ENCODE data around the gene CDK16.
A peak's percentile ranks its signal among the peaks of the same experiment; 100 is the strongest.

The CDK16 gene

DNA sequence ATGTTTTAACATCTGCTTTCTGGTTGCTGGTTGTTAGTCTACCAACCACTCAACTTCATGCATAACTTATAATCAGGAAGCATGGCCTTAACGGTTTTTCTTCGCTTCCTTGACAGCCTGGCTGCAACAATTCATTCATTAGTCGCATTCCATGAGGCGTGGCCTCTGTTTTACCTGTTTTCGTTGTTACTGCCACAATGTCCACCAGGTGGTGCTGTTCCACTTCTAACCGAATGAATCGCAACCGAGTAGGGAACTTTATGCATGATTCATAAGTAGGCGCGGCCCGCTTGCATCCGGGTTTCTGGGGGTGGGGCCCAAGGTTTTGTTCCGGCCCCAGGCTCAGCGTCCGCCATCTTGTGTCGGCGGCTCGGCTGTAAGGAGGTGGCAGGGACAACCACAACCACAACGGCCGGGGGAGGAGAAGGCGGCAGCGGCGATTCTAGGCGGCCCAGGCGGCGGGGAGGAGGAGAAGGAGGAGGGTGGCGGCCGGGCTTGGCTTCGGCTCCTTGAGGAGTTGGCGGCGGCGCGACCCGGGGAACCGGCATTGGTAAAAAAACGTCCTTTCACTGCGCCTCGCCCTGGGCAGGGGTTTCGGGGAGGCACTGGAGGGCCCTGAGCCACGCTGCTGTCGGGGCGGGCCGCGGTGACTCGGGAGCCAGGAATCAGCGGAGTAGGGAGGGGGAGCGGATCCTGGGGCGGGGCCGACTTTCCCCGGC is 24.8 kb upstream of the CDK16 start, which contains the start of gene UBA1:
Gene UBA1, plus strand, starts transcription at position 355 of the 719 bp plus-strand sequence. CDS start 4,974 bp downstream, outside the sequence.
- TF ChIP-seq, protein P1, sequence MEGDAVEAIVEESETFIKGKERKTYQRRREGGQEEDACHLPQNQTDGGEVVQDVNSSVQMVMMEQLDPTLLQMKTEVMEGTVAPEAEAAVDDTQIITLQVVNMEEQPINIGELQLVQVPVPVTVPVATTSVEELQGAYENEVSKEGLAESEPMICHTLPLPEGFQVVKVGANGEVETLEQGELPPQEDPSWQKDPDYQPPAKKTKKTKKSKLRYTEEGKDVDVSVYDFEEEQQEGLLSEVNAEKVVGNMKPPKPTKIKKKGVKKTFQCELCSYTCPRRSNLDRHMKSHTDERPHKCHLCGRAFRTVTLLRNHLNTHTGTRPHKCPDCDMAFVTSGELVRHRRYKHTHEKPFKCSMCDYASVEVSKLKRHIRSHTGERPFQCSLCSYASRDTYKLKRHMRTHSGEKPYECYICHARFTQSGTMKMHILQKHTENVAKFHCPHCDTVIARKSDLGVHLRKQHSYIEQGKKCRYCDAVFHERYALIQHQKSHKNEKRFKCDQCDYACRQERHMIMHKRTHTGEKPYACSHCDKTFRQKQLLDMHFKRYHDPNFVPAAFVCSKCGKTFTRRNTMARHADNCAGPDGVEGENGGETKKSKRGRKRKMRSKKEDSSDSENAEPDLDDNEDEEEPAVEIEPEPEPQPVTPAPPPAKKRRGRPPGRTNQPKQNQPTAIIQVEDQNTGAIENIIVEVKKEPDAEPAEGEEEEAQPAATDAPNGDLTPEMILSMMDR (IDR thresholded peaks at IDR 0.05; ENCODE audit: low read depth, low read length), result peak; percentile 41
- H3K4me3 ChIP-seq (ENCODE audit: low read depth, low read length), result peak within 1 kb of the TSS; percentile 90

- TF ChIP-seq, protein P1 (IDR thresholded peaks at IDR 0.05; ENCODE audit: low read depth, low read length), result no peak
- H3K4me3 ChIP-seq (ENCODE audit: low read depth, low read length), result peak overlapping the region; percentile 90
Observed at GRCh38 chrX:47194194-47194787, 24.2 kb upstream of the CDK16 start.

GRCh38 chrX:47196098-47196497 is 22.4 kb upstream of the CDK16 start:
- TF ChIP-seq, protein P1 (IDR thresholded peaks at IDR 0.05; ENCODE audit: low read depth, low read length), result no peak
- peak overlapping the region; percentile 90 for H3K4me3 ChIP-seq (ENCODE audit: low read depth, low read length)

DNA sequence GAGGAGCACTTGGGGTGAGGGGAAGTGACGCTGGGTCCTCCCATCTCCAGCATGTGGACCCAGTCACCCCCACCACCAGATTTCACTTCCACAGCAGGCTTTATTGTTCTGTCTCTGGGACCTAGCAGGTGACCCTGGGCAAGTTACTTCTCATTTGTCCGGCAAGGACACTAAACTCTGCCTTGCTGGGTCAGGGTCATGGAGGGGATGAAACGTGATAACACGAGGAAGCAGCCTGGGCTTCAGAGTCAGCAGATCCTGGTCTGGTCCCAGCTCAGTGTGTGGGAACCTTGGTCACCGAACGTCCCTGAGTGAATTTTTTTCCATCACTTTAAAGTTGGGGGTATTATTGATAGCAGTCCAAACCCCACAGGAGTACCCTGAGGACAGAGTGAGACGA is 21.0 kb upstream of the CDK16 start:
- TF ChIP-seq, protein P1 (IDR thresholded peaks at IDR 0.05; ENCODE audit: low read depth, low read length), result no peak
- H3K4me3 ChIP-seq (ENCODE audit: low read depth, low read length), result no peak overlapping the region

GRCh38 chrX:47198026-47198686 is 20.3 kb upstream of the CDK16 start:
- TF ChIP-seq, protein P1 (IDR thresholded peaks at IDR 0.05; ENCODE audit: low read depth, low read length), result no peak

DNA sequence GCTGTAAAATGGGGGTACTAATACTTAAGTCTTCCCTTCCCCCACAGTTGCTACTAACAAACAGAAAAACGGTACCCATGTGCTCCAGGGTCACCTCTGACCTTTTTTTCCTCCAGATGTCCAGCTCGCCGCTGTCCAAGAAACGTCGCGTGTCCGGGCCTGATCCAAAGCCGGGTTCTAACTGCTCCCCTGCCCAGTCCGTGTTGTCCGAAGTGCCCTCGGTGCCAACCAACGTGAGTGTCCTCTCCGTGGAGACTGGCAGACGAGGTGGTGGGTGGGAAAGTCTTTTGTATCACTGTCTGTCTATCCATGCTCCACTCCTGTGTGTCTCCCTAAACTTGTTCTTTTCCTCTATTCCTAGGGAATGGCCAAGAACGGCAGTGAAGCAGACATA is 19.8 kb upstream of the CDK16 start:
- no peak overlapping the region for H3K4me3 ChIP-seq (ENCODE audit: low read depth, low read length)
- TF ChIP-seq, protein P1 (IDR thresholded peaks at IDR 0.05; ENCODE audit: low read depth, low read length), result no peak

More at GRCh38 chrX:47198026-47198686, 20.3 kb upstream of the CDK16 start:
- H3K4me3 ChIP-seq (ENCODE audit: low read depth, low read length), result no peak overlapping the region

DNA sequence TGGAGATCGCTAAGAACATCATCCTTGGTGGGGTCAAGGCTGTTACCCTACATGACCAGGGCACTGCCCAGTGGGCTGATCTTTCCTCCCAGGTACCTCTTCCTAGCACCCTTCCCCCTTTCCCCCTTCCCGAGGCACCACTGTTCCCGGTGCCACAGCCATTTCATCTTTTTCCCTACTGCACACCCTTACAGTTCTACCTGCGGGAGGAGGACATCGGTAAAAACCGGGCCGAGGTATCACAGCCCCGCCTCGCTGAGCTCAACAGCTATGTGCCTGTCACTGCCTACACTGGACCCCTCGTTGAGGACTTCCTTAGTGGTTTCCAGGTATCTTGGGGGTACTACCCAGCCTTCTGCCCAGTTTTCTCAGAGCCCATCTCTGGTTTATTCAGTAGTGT is 19.2 kb upstream of the CDK16 start:
- TF ChIP-seq, protein P1 (IDR thresholded peaks at IDR 0.05; ENCODE audit: low read depth, low read length), result no peak
- H3K4me3 ChIP-seq (ENCODE audit: low read depth, low read length), result no peak overlapping the region
